B cell (primary cell): ENCODE measurements around the gene KAZN.

Experiments
- CTCF ChIP-seq: fragments of 200-600 bp; IDR thresholded peaks from one replicate; pipeline ENCODE4 v1.8.0; 2022; ENCODE audit warnings: antibody characterized with exemption, mild to moderate bottlenecking
- EZH2 ChIP-seq: IDR thresholded peaks from 2 replicates; pipeline ENCODE4 v1.6.1; 2012; ENCODE audit warnings: borderline replicate concordance, low read depth, mild to moderate bottlenecking, moderate library complexity, low read length; ENCODE audit not compliant: insufficient read depth, poor library complexity, severe bottlenecking

- TF ChIP-seq CTCF (no peak), EZH2 (no peak)
Observed at GRCh38 chr1:14726606-14727005, 128.1 kb downstream of the KAZN start.
